Measurements from ENCODE around the gene LRCH4. TPM values are rescaled to one million over a fixed set of nuclear protein-coding genes. Genes with fewer than 3 reads are reported as not detected.
A peak's percentile ranks its signal among the peaks of the same experiment; 100 is the strongest.

LRCH4 gene
- total and polyA plus RNA-seq, 9 of the 15 experiments (the other 6 are each of a cell fraction or from before 2014, with no cell fraction given): 0.06 to 63.3 (median 15.0) TPM

- 0 out of 2 replicates have a peak, but pooled peaks have one; percentile 40 for TF ChIP-seq JUNB (CRISPR knock-in tag; conservative IDR thresholded peaks at IDR 0.05)
- TF ChIP-seq GABPB2 (CRISPR knock-in tag; conservative IDR thresholded peaks at IDR 0.05): no peak; the same call in 1 of the 2 replicates
- TF ChIP-seq ETV6 (IDR thresholded peaks at IDR 0.05; ENCODE audit: borderline replicate concordance in 1 of 2, low read depth in 2 of 2, low read length in 1 of 2): no peak
- TF ChIP-seq ETV6 (CRISPR knock-in tag; IDR thresholded peaks at IDR 0.05; ENCODE audit: borderline replicate concordance): no peak
- 0 out of 2 replicates have a peak, but pooled peaks have one; percentile 49 for TF ChIP-seq PREB (CRISPR knock-in tag; IDR thresholded peaks at IDR 0.05)
- TF ChIP-seq RFX5 (IDR thresholded peaks at IDR 0.05; ENCODE audit: low read depth, low read length): no peak
- TF ChIP-seq HNRNPH1 (optimal IDR thresholded peaks at IDR 0.05; ENCODE audit: low read depth, low read length): no peak
- TF ChIP-seq, protein P1, sequence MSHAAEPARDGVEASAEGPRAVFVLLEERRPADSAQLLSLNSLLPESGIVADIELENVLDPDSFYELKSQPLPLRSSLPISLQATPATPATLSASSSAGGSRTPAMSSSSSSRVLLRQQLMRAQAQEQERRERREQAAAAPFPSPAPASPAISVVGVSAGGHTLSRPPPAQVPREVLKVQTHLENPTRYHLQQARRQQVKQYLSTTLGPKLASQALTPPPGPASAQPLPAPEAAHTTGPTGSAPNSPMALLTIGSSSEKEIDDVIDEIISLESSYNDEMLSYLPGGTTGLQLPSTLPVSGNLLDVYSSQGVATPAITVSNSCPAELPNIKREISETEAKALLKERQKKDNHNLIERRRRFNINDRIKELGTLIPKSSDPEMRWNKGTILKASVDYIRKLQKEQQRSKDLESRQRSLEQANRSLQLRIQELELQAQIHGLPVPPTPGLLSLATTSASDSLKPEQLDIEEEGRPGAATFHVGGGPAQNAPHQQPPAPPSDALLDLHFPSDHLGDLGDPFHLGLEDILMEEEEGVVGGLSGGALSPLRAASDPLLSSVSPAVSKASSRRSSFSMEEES (CRISPR knock-in tag; IDR thresholded peaks at IDR 0.05): no peak
- TF ChIP-seq, protein P2, sequence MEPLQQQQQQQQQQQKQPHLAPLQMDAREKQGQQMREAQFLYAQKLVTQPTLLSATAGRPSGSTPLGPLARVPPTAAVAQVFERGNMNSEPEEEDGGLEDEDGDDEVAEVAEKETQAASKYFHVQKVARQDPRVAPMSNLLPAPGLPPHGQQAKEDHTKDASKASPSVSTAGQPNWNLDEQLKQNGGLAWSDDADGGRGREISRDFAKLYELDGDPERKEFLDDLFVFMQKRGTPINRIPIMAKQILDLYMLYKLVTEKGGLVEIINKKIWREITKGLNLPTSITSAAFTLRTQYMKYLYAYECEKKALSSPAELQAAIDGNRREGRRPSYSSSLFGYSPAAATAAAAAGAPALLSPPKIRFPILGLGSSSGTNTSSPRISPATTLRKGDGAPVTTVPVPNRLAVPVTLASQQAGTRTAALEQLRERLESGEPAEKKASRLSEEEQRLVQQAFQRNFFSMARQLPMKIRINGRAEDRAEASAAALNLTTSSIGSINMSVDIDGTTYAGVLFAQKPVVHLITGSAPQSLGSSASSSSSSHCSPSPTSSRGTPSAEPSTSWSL (CRISPR knock-in tag; IDR thresholded peaks at IDR 0.05; ENCODE audit: borderline replicate concordance): no peak
- no peak for TF ChIP-seq SMARCA4 (IDR thresholded peaks at IDR 0.05)
- TF ChIP-seq HLTF (IDR thresholded peaks at IDR 0.05): 0 out of 2 replicates have a peak, but pooled peaks have one; percentile 11
- no peak for TF ChIP-seq ZNF507 (tag; conservative IDR thresholded peaks at IDR 0.05)
- TF ChIP-seq SIN3B (IDR thresholded peaks at IDR 0.05; ENCODE audit: low read depth): no peak; the same call in 1 of the 2 replicates
- TF ChIP-seq RFX1 (IDR thresholded peaks at IDR 0.05): no peak; the same call in 1 of the 2 replicates
- TF ChIP-seq FOXJ3 (CRISPR knock-in tag; IDR thresholded peaks at IDR 0.05): no peak
- 0 out of 4 replicates have a peak, but pooled peaks of 1 of the 2 experiments have one; percentile 3 for TF ChIP-seq SRF (CRISPR knock-in tag; IDR thresholded peaks at IDR 0.05)
- TF ChIP-seq FOXA1 (IDR thresholded peaks at IDR 0.05; ENCODE audit: borderline replicate concordance): no peak
- 0 out of 2 replicates have a peak, but pooled peaks have one; percentile 42 for TF ChIP-seq GABPB1 (CRISPR knock-in tag; IDR thresholded peaks at IDR 0.05)
- TF ChIP-seq HNRNPL (IDR thresholded peaks at IDR 0.05; ENCODE audit: low read depth, low read length): 0 out of 2 replicates have a peak, but pooled peaks have one; percentile 69
- TF ChIP-seq KHSRP (IDR thresholded peaks at IDR 0.05): no peak; the same call in 1 of the 2 replicates
- no peak for TF ChIP-seq ZNF830 (CRISPR knock-in tag; IDR thresholded peaks at IDR 0.05)
- 0 out of 2 replicates have a peak, but pooled peaks have one; percentile 1 for TF ChIP-seq MAFK (IDR thresholded peaks at IDR 0.05; ENCODE audit: low read length)
- TF ChIP-seq ZNF589 (CRISPR knock-in tag; IDR thresholded peaks at IDR 0.05; ENCODE audit: low read depth): no peak
- no peak for TF ChIP-seq GABPA (tag; conservative IDR thresholded peaks at IDR 0.05; ENCODE audit: low read depth)
- peak; percentile 94 for TF ChIP-seq POLR2B (IDR thresholded peaks at IDR 0.05; ENCODE audit: low read depth, partially characterized antibody)
- no peak for TF ChIP-seq NFIX (CRISPR knock-in tag; IDR thresholded peaks at IDR 0.05; ENCODE audit: low read depth)
These were observed 47.1 kb downstream of the LRCH4 start, which contains the start of gene AGFG2 (continued) for GRCh38 chr7:100538654-100539435.

All from K562 (cell line).